Measurements from ENCODE around the gene THAP11.
A peak's percentile ranks its signal among the peaks of the same experiment; 100 is the strongest.

Gene THAP11

GRCh38 chr16:67864594-67864993, 22.5 kb downstream of the THAP11 start:
- DNase-seq, result no peak

- no peak for DNase-seq
These were observed 23.2 kb downstream of the THAP11 start for GRCh38 chr16:67865318-67865717.

- no peak for DNase-seq
These were observed 26.2 kb downstream of the THAP11 start for GRCh38 chr16:67868290-67868689.

DNA sequence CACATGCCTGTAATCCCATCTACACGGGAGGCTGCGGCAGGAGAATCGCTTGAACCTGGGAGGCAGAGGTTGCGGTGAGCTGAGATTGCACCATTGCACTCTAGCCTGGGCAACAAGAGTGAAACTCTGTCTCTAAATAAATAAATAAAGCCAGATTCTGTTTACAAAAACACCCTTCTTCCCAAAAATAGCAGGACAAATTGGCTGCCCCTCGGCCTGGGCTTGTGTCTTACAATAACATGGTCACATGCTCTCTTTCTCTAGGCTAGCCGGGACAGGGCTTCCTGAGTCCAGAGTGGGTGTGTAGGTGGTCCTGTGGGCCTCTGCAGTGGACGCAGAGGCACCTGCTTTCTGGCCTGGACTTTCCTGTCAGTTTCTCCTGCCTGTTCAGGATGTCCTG, 27.5 kb downstream of the THAP11 start:
- DNase-seq, result no peak

GRCh38 chr16:67871256-67871655, 29.1 kb downstream of the THAP11 start:
- DNase-seq, result no peak

DNA sequence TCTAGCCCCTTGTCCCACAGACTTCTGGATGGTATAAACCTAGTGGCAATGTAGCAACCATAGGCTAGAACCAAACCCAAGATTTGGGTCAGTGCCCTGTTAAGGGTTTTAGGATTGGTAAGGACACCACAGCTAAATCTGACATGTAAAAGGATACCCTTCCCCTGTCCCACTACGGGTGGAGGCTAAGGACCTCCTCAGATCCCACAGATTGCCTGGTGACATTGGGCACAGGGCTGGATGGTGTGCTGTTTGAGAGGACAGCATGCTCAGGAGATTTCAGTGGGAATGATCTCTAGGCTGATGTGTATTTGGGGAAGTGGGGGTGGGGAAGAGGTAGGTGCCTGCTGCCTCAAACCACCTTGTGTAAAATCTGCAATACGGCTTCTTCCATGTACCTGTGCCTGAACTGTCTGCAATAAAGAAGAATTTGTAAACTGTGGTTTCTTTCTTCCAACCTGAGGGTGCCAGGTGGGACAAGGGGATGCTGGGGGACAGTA, 30.1 kb downstream of the THAP11 start:
- no peak for DNase-seq

- DNase-seq, result no peak
These were observed 30.7 kb downstream of the THAP11 start, which contains the start of gene EDC4 for GRCh38 chr16:67872631-67873434. EDC4 (plus strand) TSS chr16:67873052; CDS start chr16:67873262, 210 bp downstream.

- no peak for DNase-seq
These were observed 31.6 kb downstream of the THAP11 start for GRCh38 chr16:67873435-67874370.

DNA sequence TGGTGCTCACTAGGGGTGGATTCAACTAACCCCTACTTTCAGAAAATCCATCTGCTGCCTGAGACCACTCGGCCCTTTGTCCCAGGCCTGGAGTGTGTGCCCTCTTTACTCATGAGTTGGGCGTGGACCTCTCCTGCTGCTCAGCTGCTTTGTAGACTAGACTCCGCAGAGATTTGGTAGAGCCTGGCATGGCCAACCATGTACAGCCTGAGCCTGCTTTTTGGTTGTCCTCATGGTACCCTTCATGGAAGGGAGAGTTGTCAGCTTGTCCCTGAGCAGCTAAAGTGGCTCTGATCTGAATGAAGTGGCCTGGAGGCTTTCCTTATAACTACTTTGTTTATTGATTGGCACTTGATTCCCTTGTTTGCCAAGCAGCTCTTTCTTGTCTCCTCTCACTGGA, 32.3 kb downstream of the THAP11 start:
- DNase-seq, result no peak

- DNase-seq, result no peak
These were observed 34.9 kb downstream of the THAP11 start for GRCh38 chr16:67877064-67877463.

DNA sequence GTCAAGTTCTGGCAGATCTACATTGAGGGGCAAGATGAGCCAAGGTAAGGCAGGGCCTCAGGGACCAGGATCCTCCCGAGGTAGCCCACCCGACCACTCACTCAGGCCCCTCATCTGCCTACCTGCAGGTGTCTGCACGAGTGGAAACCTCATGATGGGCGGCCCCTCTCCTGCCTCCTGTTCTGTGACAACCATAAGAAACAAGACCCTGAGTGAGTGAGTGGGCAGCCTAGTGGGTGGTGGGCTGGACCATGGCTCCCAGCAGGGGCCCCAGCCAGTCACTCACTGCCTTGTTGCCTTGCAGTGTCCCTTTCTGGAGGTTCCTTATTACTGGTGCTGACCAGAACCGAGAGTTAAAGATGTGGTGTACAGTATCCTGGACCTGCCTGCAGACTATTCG, 36.1 kb downstream of the THAP11 start:
- no peak for DNase-seq

DNA sequence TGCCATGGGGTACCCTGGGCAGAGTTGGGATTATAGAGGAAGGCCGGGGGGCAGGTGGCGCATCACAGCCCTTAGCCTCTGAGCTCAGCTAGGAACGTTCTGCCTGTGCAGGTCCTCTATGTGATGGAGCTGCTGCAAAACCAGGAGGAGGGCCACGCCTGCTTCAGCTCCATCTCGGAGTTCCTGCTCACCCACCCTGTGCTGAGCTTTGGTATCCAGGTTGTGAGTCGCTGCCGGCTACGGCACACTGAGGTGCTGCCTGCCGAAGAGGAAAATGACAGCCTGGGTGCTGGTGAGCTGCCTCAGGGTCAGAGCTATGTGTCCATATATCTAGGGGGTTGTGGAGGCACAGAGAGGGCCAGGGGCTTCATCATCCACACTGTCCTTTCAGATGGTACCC, 36.7 kb downstream of the THAP11 start:
- DNase-seq, result no peak

- DNase-seq, result no peak
These were observed 37.3 kb downstream of the THAP11 start for GRCh38 chr16:67879462-67879861.

GRCh38 chr16:67879936-67880335, 37.8 kb downstream of the THAP11 start:
- DNase-seq, result no peak

DNA sequence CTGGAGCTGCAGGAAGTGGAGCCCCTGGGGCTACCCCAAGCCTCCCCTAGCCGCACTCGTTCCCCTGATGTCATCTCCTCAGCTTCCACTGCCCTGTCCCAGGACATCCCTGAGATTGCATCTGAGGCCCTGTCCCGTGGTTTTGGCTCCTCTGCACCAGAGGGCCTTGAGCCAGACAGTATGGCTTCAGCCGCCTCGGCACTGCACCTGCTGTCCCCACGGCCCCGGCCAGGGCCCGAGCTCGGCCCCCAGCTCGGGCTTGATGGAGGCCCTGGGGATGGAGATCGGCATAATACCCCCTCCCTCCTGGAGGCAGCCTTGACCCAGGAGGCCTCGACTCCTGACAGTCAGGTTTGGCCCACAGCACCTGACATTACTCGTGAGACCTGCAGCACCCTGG, 38.5 kb downstream of the THAP11 start:
- no peak for DNase-seq

GRCh38 chr16:67881621-67882161, 39.6 kb downstream of the THAP11 start:
- no peak for DNase-seq

GRCh38 chr16:67882374-67883145, 40.4 kb downstream of the THAP11 start:
- DNase-seq, result no peak

DNA sequence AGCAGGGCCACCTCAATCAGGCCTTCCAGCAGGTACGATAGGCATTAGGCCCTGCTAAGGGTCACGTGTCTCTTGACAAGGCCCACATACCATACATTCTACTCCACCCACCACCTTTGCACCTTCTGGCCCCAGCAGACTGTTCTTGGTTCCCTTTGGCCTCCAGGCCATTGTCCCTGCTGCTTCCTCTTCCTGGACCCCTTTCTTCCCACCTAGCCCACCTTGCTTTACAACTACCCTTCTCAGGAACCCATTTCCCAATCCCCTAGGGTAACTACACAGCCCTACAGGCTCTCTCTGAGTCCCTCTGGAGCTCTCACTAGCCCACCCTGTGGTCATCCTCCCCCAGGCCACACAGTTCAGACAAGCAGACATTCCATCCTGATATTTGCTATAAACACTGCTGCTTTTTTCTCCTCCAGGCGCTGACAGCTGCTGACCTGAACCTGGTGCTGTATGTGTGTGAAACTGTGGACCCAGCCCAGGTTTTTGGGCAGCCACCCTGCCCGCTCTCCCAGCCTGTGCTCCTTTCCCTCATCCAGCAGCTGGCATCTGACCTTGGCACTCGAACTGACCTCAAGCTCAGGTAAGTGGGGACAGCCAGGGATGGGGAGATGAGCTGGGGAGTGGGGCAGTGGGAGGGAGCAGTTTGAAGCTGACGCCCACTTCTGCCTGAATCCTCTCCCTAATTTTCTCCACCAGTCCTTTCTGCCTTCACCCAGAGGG, 41.2 kb downstream of the THAP11 start:
- no peak for DNase-seq

DNA sequence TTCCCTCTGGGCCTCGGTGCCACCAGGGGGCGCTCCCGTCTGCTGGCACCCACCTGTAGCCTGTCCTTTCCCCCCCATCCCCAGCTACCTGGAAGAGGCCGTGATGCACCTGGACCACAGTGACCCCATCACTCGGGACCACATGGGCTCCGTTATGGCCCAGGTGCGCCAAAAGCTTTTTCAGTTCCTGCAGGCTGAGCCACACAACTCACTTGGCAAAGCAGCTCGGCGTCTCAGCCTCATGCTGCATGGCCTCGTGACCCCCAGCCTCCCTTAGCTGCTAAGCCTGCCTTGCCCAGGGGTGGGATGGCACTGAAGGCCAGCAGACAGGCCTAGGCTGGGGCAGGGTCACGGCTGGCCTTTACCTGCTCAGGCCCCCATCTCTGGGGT, 41.7 kb downstream of the THAP11 start:
- no peak for DNase-seq

DNA sequence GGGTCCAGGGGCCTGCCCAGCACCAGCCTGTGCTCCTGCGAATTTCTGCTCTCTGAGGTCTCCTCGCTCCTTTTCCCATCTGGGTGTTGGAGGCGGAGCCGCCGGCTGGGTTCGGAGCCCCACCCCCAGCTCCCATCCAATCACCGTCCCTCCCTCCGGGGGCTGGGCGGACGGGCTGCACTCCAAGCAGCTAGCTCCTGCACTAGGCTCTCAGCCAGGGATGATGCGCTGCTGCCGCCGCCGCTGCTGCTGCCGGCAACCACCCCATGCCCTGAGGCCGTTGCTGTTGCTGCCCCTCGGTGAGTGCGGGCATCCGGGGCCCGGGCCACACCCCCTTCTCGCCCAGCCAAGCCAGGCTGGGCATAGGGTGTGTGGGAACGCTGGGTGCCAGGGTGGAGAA, 42.6 kb downstream of the THAP11 start, which contains the start of gene NRN1L:
Gene NRN1L (plus strand): TSS at position 202 of the 400 bp plus-strand sequence. CDS start 19 bp downstream, at position 221.
- peak; percentile 74 for DNase-seq

- no peak for DNase-seq
These were observed 43.4 kb downstream of the THAP11 start for GRCh38 chr16:67885545-67885944.

- no peak for DNase-seq
These were observed 43.9 kb downstream of the THAP11 start for GRCh38 chr16:67885976-67886375.
